Epithelial cell of proximal tubule (primary cell): ENCODE results near the gene CSN2. TPM values are rescaled to one million over a fixed set of nuclear protein-coding genes. Genes with fewer than 3 reads are reported as not detected.

Experiments used
- DNase-seq: peaks from one replicate; pipeline ENCODE4 v3.0.0-alpha.2; 2011; ENCODE audit warnings: low read depth
- H3K4me3 ChIP-seq: 2 replicates; pipeline ENCODE4 v1.5.1; 2011; ENCODE audit warnings: low read depth, mild to moderate bottlenecking, low read length
- CTCF ChIP-seq: conservative IDR thresholded peaks from 2 replicates; pipeline ENCODE4 v1.5.1; 2012; ENCODE audit warnings: low read depth, mild to moderate bottlenecking, low read length
- total RNA-seq: library from RNA; depleted of rRNA; stranded (reverse); fragments of >200 nt; gene quantifications from 2 replicates; pipeline ENCODE4 v1.2.3, GENCODE V29; 2015

CSN2 gene
- total RNA-seq, 1 donor from 2014 or later, result not detected

GRCh38 chr4:69909195-69909594 is 56.3 kb downstream of the CSN2 start:
- no peak for TF ChIP-seq CTCF
- no peak overlapping the region for H3K4me3 ChIP-seq
- DNase-seq, result no peak

GRCh38 chr4:69907151-69907550 is 58.4 kb downstream of the CSN2 start:
- no peak for TF ChIP-seq CTCF
- H3K4me3 ChIP-seq, result no peak overlapping the region
- DNase-seq, result no peak

Other genes with a start within 250 kb of the CSN2 start
- not detected in 2 replicates for gene SULT1B1, start 205.1 kb downstream of the CSN2 start, total RNA-seq
- gene SULT1E1, start 105.6 kb downstream of the CSN2 start, total RNA-seq, result 0.43 TPM in 1 of 2 replicates, not detected in the other
- not detected in 2 replicates for gene CSN1S1, start 34.7 kb downstream of the CSN2 start, total RNA-seq
- not detected in 2 replicates for gene STATH, start 30.2 kb upstream of the CSN2 start, total RNA-seq
- not detected in 2 replicates for gene HTN3, start 62.7 kb upstream of the CSN2 start, total RNA-seq
- gene HTN1, start 84.7 kb upstream of the CSN2 start, total RNA-seq, result not detected in 2 replicates
- gene PRR27, start 188.5 kb upstream of the CSN2 start, total RNA-seq, result not detected in 2 replicates
- gene ODAM, start 230.0 kb upstream of the CSN2 start, total RNA-seq, result not detected in 2 replicates